Measurements from ENCODE around the gene SAMD3.

DNA sequence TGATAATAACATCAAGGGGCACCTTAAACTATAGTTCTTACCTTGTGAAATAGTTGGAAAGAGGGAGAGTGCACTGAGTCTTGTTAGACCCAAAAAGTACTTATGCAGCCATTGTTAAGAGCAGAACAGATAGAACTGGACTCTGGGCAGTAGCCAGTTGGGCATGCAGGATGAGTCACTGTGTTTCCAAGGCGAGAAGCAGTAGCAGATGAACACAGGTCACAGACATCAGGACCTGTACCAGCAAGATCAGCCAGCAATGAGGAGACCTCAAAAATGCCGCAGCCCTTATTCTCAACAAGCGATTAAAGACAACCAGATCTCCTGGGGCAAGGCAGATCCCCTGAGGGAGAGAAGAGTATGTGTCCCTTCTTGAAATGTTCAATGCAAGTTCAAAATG, 79.0 kb downstream of the SAMD3 start:
- TF ChIP-seq CTCF (IDR thresholded peaks at IDR 0.05) (no peak), POLR2A (IDR thresholded peaks at IDR 0.05) (no peak)

Data from heart left ventricle (tissue), 13 donors.